ENCODE data around the gene PUSL1. TPM values are rescaled to one million over a fixed set of nuclear protein-coding genes. Genes with fewer than 3 reads are reported as not detected.

Gene PUSL1
- total RNA-seq, 1 donor from 2014 or later, result 46.5 TPM

- H3K4me3 ChIP-seq (ENCODE audit: low read depth, low read length), result no peak overlapping the region
- no peak for DNase-seq (ENCODE audit: low read depth)
- no peak for TF ChIP-seq CTCF (conservative IDR thresholded peaks at IDR 0.05; ENCODE audit: low read depth, low read length)
Measured at GRCh38 chr1:1320666-1321448, 12.5 kb downstream of the PUSL1 start.

DNA sequence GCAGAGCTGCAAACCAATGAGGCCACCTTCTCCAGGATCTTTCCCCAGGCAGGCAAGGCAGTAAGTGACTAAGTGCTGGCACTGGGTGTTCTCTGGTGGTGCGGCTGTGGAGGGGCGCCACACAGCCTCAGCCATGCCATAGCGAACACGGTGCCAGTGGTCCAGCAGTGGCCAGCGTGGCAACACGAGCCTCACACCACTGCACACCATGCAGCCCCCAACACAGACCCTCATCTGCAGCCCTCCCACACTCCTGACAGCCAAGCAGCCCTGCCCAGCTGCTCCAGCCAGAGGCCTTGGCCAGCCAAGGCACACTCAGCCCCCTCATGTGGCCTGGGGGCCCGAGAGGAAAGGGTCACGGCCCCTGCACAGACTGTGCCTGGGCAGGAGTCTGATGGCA is 13.1 kb downstream of the PUSL1 start:
- TF ChIP-seq CTCF (conservative IDR thresholded peaks at IDR 0.05; ENCODE audit: low read depth, low read length), result no peak
- H3K4me3 ChIP-seq (ENCODE audit: low read depth, low read length), result no peak overlapping the region

GRCh38 chr1:1322418-1322817 is 14.0 kb downstream of the PUSL1 start:
- no peak for DNase-seq (ENCODE audit: low read depth)
- no peak overlapping the region for H3K4me3 ChIP-seq (ENCODE audit: low read depth, low read length)
- no peak for TF ChIP-seq CTCF (conservative IDR thresholded peaks at IDR 0.05; ENCODE audit: low read depth, low read length)

More for the DNA sequence above, 13.1 kb downstream of the PUSL1 start:
- DNase-seq (ENCODE audit: low read depth), result no peak

- no peak for TF ChIP-seq CTCF (conservative IDR thresholded peaks at IDR 0.05; ENCODE audit: low read depth, low read length)
- no peak overlapping the region for H3K4me3 ChIP-seq (ENCODE audit: low read depth, low read length)
- no peak for DNase-seq (ENCODE audit: low read depth)
Measured at GRCh38 chr1:1322952-1323351, 14.6 kb downstream of the PUSL1 start.

DNA sequence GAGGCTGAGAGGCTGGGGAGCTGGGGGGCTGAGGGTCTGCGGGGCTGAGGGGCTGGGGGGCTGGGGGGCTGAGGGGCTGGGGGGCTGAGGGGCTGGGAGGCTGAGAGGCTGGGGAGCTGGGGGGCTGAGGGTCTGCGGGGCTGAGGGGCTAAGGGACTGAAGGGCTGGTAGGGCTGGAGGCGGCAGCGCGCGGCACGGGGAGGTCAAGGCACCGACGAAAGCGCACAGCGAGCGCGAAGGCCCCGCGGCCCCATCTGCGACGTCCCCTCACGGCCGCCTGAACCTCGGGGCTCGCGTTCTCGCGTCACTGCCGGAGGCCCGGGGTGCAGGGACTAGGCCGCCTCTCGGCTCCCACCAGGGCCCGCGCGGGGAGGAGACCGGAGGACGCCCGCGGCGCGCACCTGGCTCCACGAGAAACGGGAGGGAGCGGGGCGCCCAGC is 15.7 kb downstream of the PUSL1 start:
- peak overlapping the region; percentile 92 for H3K4me3 ChIP-seq (ENCODE audit: low read depth, low read length)
- TF ChIP-seq CTCF (conservative IDR thresholded peaks at IDR 0.05; ENCODE audit: low read depth, low read length), result no peak
- no peak for DNase-seq (ENCODE audit: low read depth)

DNA sequence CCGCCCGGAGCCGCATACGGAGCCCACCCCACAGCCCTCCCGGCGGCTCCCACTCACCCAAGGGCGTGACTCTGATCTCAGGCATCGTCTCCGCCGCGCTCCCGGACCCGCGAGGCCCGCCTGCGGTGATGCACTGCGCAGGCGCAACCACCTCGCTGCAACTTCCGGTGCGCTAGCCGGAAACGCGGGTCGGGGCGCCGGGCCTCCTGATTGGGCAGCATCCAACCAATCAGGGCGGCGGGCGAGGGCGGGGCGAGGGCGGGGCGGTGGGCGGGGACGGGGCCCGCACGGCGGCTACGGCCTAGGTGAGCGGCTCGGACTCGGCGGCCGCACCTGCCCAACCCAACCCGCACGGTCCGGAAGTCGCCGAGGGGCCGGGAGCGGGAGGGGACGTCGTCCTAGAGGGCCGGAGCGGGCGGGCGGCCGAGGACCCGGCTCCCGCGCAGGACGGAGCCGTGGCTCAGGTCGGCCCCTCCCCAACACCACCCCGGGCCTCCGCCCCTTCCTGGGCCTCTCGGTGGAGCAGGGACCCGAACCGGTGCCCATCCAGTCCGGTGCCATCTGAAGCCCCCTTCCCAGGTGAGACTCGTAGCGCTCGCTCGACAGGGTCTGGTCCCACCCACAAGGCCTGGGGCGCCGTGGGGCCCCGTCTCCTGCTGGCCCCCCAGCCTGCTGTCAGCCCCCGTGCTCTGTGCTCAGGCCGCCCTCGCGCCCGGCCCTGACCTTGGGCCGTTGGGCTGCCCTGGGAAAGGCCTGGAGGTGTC is 16.3 kb downstream of the PUSL1 start, which contains the start of the genes CPTP and INTS11:
Gene CPTP, plus strand, starts transcription at position 279 of the 764 bp plus-strand sequence. CDS start 2,109 bp downstream, outside the sequence.
Gene INTS11, minus strand, starts transcription at position 137 of the 764 bp plus-strand sequence. Its CDS starts 52 bp downstream, at position 85.
- no peak for TF ChIP-seq CTCF (conservative IDR thresholded peaks at IDR 0.05; ENCODE audit: low read depth, low read length)
- peak within 1 kb of the TSS; percentile 92 for H3K4me3 ChIP-seq (ENCODE audit: low read depth, low read length)
- DNase-seq (ENCODE audit: low read depth), result no peak

Measured in epithelial cell of proximal tubule (primary cell).